ENCODE measurements around the gene CTNNA3.

DNA sequence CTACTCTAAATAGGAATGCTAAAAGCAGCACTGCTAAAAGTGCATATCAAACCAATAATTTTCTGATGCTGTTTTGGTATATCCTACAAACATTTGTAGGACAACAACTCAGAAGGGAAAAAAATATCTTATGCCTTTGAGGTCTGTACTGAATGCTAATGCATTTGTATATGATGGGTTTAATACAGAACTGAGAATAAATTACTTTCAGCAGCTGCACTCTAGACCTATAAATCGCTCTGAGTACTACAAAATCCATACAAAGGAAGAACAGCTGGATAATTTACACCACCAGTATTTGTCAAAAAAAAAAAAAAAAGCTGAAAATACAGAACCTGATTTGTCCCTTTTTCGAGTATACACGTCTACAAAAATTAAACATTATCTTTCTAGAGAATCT lies 426.2 kb downstream of the CTNNA3 start:
- TF ChIP-seq, protein P1, sequence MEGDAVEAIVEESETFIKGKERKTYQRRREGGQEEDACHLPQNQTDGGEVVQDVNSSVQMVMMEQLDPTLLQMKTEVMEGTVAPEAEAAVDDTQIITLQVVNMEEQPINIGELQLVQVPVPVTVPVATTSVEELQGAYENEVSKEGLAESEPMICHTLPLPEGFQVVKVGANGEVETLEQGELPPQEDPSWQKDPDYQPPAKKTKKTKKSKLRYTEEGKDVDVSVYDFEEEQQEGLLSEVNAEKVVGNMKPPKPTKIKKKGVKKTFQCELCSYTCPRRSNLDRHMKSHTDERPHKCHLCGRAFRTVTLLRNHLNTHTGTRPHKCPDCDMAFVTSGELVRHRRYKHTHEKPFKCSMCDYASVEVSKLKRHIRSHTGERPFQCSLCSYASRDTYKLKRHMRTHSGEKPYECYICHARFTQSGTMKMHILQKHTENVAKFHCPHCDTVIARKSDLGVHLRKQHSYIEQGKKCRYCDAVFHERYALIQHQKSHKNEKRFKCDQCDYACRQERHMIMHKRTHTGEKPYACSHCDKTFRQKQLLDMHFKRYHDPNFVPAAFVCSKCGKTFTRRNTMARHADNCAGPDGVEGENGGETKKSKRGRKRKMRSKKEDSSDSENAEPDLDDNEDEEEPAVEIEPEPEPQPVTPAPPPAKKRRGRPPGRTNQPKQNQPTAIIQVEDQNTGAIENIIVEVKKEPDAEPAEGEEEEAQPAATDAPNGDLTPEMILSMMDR (IDR thresholded peaks at IDR 0.05) = no peak
- TF ChIP-seq POLR2A (IDR thresholded peaks at IDR 0.05) = no peak
